Skeletal muscle satellite cell (primary cell): Measurements from ENCODE around the gene CAV1.

Experiments
- H3K27me3 ChIP-seq: 2 replicates; pipeline ENCODE4 v1.7.0; 2013; ENCODE audit warnings: low read length; ENCODE audit not compliant: control insufficient read depth, insufficient read depth
- H3K36me3 ChIP-seq: 2 replicates; pipeline ENCODE4 v1.7.0; 2013; ENCODE audit warnings: mild to moderate bottlenecking, control low read depth, low read length; ENCODE audit not compliant: insufficient read depth
- H3K4me1 ChIP-seq: 2 replicates; pipeline ENCODE4 v1.7.0; 2013; ENCODE audit warnings: low read length; ENCODE audit not compliant: control insufficient read depth, insufficient read depth
- H3K4me2 ChIP-seq: 2 replicates; pipeline ENCODE4 v1.7.0; 2013; ENCODE audit warnings: mild to moderate bottlenecking, low read length
- H3K4me3 ChIP-seq: 2 replicates; pipeline ENCODE4 v1.7.0; 2013; ENCODE audit warnings: low read length
- H3K9ac ChIP-seq: 2 replicates; pipeline ENCODE4 v1.7.0; 2013; ENCODE audit warnings: mild to moderate bottlenecking, low read depth, low read length, moderate library complexity
- H3K9me3 ChIP-seq: replicated peaks from 2 replicates; pipeline ENCODE4 v1.7.0; 2013; ENCODE audit warnings: mild to moderate bottlenecking, control low read depth, low read length

The CAV1 gene

GRCh38 chr7:116576350-116577319 lies 51.8 kb downstream of the CAV1 start:
- Histone ChIP-seq H3K4me2 (peak overlapping the region; percentile 62), H3K4me1 (peaks cover 77% of the 10 kb centered on the region), H3K27me3 (no peaks in the 10 kb centered on the region), H3K36me3 (no peaks in the 10 kb centered on the region), H3K9ac (peak overlapping the region; percentile 74), H3K9me3 (no peaks in the 10 kb centered on the region), H3K4me3 (peak overlapping the region; percentile 8)

- Histone ChIP-seq H3K9ac (peak overlapping the region; percentile 74), H3K4me1 (peaks cover 77% of the 10 kb centered on the region), H3K9me3 (no peaks in the 10 kb centered on the region), H3K36me3 (no peaks in the 10 kb centered on the region), H3K4me2 (peak overlapping the region; percentile 62), H3K27me3 (no peaks in the 10 kb centered on the region), H3K4me3 (peak overlapping the region; percentile 3)
Measured at GRCh38 chr7:116577320-116577871, 52.6 kb downstream of the CAV1 start.

GRCh38 chr7:116578526-116578925 lies 53.7 kb downstream of the CAV1 start:
- Histone ChIP-seq H3K4me3 (no peak overlapping the region), H3K4me1 (peaks cover 77% of the 10 kb centered on the region), H3K9ac (peak overlapping the region; percentile 74), H3K27me3 (no peaks in the 10 kb centered on the region), H3K4me2 (no peak overlapping the region), H3K36me3 (no peaks in the 10 kb centered on the region), H3K9me3 (no peaks in the 10 kb centered on the region)

DNA sequence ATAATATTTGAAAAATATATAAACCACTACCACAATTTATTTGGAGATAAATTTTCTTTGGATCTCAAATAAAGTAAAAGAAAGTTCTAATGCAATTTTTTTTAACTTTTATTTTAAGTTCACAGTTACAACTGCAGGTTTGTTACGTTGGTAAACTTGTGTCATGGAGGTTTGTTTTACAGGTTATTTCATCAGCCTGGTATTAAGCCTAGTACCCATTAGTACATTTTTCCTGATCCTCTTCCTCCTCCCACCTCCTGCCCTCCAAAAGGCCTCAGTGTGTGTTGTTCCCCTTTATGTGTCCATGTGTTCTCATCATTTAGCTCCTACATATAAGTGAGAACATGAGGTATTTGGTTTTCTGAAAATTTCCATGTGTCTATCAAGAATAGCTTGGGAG lies 54.5 kb downstream of the CAV1 start:
- peaks cover 77% of the 10 kb centered on the region for H3K4me1 ChIP-seq
- H3K9ac ChIP-seq = no peak overlapping the region
- H3K9me3 ChIP-seq = no peaks in the 10 kb centered on the region

GRCh38 chr7:116579835-116580234 lies 55.0 kb downstream of the CAV1 start:
- Histone ChIP-seq H3K4me3 (no peak overlapping the region), H3K27me3 (no peaks in the 10 kb centered on the region), H3K9me3 (no peaks in the 10 kb centered on the region), H3K4me2 (no peak overlapping the region), H3K36me3 (no peaks in the 10 kb centered on the region), H3K9ac (no peak overlapping the region), H3K4me1 (peaks cover 74% of the 10 kb centered on the region)

More for the DNA sequence above, 54.5 kb downstream of the CAV1 start:
- Histone ChIP-seq H3K4me2 (no peak overlapping the region), H3K27me3 (no peaks in the 10 kb centered on the region), H3K4me3 (no peak overlapping the region), H3K36me3 (no peaks in the 10 kb centered on the region)

- Histone ChIP-seq H3K9ac (peak overlapping the region; percentile 81), H3K4me3 (no peak overlapping the region), H3K9me3 (no peaks in the 10 kb centered on the region), H3K4me2 (peak overlapping the region; percentile 38), H3K4me1 (peaks cover 53% of the 10 kb centered on the region), H3K27me3 (no peaks in the 10 kb centered on the region), H3K36me3 (no peaks in the 10 kb centered on the region)
Measured at GRCh38 chr7:116582164-116582732, 57.4 kb downstream of the CAV1 start.

DNA sequence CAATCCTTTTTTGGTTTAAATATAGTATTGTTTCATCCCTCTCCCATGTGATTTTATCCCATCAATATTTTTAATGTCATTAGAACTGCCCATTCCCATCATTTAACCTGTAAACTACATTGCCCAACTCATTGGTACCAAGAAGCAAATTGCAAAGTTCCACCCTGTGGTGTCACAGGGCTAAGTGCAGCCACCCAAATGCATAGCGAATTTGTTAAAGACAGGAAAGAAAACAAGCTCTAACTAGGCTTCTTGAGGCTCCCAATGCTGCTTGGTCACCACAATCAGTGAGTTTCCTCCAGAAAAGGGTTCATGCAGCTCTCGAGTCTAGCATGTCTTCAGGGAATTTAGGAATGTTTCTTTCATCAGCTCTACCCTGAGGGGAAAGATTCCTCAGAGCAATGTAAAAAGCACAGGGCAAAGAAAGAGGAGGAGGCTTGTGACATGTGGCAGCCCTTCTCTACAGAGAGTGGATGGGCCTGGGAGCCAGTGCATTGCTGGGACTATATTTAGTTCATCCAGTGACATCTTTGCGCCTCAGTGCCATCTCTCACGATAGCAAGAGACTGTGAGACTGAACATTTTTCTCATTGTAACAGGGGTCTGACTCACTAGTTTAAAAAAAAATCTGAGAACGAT lies 58.1 kb downstream of the CAV1 start:
- Histone ChIP-seq H3K9ac (peak overlapping the region; percentile 81), H3K4me3 (no peak overlapping the region), H3K4me1 (peaks cover 50% of the 10 kb centered on the region), H3K27me3 (no peaks in the 10 kb centered on the region), H3K9me3 (no peaks in the 10 kb centered on the region), H3K36me3 (no peaks in the 10 kb centered on the region), H3K4me2 (peak overlapping the region; percentile 38)

DNA sequence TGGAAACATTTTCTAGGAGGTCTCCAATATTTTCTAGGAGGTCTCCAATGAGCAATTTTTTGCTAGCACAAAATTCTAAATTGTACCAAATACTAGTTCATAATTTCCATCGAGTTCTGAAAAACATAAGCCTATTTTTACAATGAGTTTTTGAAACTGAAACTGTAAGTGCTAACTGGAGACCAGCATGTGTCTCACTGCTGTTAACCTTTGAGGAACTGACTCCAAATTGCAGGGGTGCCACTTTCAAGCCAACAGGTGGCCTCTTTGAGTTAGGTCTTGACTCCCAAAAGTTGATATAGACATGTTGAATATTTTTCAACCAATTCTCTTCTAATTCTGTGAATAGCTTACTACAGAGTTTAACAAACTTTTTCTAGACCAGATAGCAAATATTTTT lies 58.8 kb downstream of the CAV1 start:
- Histone ChIP-seq H3K4me2 (peak overlapping the region; percentile 20), H3K9ac (peak overlapping the region; percentile 81), H3K9me3 (no peaks in the 10 kb centered on the region), H3K27me3 (no peaks in the 10 kb centered on the region), H3K4me3 (no peak overlapping the region), H3K4me1 (peaks cover 50% of the 10 kb centered on the region), H3K36me3 (no peaks in the 10 kb centered on the region)

DNA sequence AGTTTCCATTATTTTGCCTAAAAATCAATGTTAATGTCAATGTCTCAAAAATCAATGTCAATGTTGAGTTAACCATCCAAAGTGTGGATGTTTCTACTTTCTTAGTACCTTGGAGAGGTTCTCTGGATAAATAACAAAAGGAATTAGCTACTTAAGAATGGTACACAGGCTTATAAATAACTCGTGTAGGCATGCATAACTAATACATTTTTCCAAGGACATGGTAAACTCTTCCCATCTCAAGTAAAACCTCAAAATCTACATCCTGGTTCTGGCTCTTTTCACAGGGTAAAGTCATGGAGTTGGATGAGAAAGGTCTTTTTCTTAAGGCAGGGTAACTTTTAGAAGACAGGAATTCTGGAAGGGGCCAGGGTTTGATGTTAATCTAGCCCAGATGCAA lies 59.9 kb downstream of the CAV1 start:
- H3K27me3 ChIP-seq = no peaks in the 10 kb centered on the region
- no peak overlapping the region for H3K4me2 ChIP-seq
- H3K36me3 ChIP-seq = no peaks in the 10 kb centered on the region
- H3K4me3 ChIP-seq = no peak overlapping the region
- H3K9ac ChIP-seq = no peak overlapping the region
- no peaks in the 10 kb centered on the region for H3K9me3 ChIP-seq
- H3K4me1 ChIP-seq = peaks cover 51% of the 10 kb centered on the region

GRCh38 chr7:116585392-116585791 lies 60.6 kb downstream of the CAV1 start:
- Histone ChIP-seq H3K9me3 (no peaks in the 10 kb centered on the region), H3K9ac (no peak overlapping the region), H3K4me2 (no peak overlapping the region), H3K4me3 (no peak overlapping the region), H3K4me1 (peaks cover 51% of the 10 kb centered on the region), H3K36me3 (no peaks in the 10 kb centered on the region), H3K27me3 (no peaks in the 10 kb centered on the region)

GRCh38 chr7:116585967-116586366 lies 61.1 kb downstream of the CAV1 start:
- H3K27me3 ChIP-seq = no peaks in the 10 kb centered on the region
- no peaks in the 10 kb centered on the region for H3K9me3 ChIP-seq
- H3K36me3 ChIP-seq = no peaks in the 10 kb centered on the region
- no peak overlapping the region for H3K9ac ChIP-seq
- H3K4me3 ChIP-seq = no peak overlapping the region
- no peak overlapping the region for H3K4me2 ChIP-seq
- peaks cover 50% of the 10 kb centered on the region for H3K4me1 ChIP-seq
